Choroid plexus epithelial cell (primary cell): Measurements from ENCODE around the gene NINJ2.
A peak's percentile ranks its signal among the peaks of the same experiment; 100 is the strongest.

Experiments
- DNase-seq: peaks from one replicate; pipeline ENCODE4 v3.0.0-alpha.2; 2010; ENCODE audit warnings: low read depth
- H3K4me3 ChIP-seq: 2 replicates; pipeline ENCODE4 v1.5.1; 2011; ENCODE audit warnings: low read depth, mild to moderate bottlenecking, control low read depth, low read length, moderate library complexity
- CTCF ChIP-seq: conservative IDR thresholded peaks from 2 replicates; pipeline ENCODE4 v1.5.1; 2011; ENCODE audit warnings: low read depth, mild to moderate bottlenecking, control low read depth, inconsistent platforms, low read length, moderate library complexity

NINJ2 gene

DNA sequence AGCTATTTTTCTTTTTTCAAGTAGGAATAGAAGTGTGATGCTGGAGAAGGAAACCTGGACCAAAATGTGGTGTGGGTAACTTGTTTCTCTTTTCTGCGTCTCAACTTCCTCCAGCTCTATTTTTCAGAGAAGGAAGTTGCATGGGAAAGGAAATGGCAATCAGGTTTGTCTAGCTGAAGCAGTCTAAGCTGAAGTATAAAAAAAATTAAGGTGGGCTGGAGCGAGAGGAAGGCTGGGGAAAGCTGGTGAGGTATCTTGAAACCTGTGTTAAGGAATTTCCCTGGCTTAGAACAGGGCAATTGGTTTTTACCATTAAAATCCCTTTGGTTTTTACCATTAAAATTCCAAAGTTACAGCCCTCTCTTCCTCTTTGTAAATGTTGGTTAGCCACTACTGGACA lies 34.2 kb upstream of the NINJ2 start:
- H3K4me3 ChIP-seq: no peak overlapping the region
- no peak for DNase-seq
- no peak for TF ChIP-seq CTCF

GRCh38 chr12:694734-695503 lies 31.7 kb upstream of the NINJ2 start:
- no peak for TF ChIP-seq CTCF
- H3K4me3 ChIP-seq: no peak overlapping the region
- peak; percentile 80 for DNase-seq

DNA sequence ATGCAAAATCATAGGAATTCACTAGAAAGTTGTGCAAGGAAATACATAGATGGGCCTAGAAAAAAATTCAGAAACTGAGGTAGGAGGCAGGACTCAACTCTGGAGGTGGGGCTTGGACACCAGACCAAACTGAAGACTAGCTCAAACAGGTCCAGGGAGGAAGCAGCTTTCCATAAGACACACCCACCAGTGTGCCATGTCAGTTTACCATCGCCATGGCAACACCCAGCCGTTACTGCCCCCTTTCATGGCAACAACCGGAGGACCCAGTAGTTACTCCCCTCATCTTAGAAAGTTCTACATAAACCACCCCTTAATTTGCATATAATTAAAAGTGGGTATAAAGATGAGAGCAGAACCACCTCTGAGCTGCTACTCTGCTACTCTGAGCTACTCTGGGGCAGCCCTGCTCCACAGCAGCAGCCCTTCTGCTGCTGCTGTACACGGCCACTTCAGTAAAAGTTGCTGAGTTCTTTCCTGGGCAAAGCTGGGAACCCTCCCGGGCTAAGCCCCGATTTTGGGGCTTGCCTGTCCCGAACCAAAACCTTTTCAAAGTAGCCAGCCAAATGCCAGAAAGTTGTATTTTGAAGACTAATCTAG lies 30.8 kb upstream of the NINJ2 start:
- TF ChIP-seq CTCF: no peak
- no peak overlapping the region for H3K4me3 ChIP-seq
- DNase-seq: no peak

DNA sequence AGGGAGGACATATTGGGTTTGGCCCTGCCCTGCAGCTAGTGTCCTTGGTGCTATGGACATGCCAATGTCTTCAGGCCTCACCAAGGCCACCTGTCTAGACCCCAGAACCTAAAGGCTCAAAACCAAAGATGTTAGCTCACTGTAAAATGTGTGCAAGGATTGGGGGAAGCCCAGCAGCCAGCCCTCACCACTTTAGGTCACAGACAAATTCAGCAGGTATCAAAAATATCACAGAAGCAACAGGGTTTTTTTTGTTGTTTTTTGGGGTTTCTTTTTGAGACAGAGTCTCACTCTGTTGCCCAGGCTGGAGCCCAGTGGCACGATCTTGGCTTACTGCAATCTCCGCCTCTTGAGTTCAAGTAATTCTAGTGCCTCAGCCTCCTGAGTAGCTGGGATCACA lies 29.0 kb upstream of the NINJ2 start:
- TF ChIP-seq CTCF: no peak
- no peak for DNase-seq
- H3K4me3 ChIP-seq: no peak overlapping the region

DNA sequence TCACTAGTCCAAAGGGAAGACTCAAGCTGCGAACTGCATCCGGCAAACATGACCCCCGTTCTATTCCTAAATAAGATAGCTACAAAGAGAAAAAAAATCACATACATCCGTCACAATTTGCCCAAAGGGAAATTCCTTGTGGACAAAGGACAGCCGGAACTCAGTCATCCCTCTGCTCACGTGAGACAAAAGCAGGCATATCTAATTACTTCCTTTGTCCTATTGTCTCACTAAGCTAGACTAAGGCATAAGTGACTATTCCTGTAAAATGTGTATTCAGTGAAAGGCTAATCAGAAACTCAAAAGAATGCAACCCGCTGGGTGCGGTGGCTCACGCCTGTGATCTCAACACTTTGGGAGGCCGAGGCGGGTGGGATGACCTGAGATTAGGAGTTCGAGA lies 27.2 kb upstream of the NINJ2 start:
- DNase-seq: no peak
- no peak overlapping the region for H3K4me3 ChIP-seq
- no peak for TF ChIP-seq CTCF

GRCh38 chr12:685388-685787 lies 22.1 kb upstream of the NINJ2 start:
- TF ChIP-seq CTCF: no peak
- no peak overlapping the region for H3K4me3 ChIP-seq
- peak; percentile 95 for DNase-seq

- DNase-seq: no peak
- no peak overlapping the region for H3K4me3 ChIP-seq
- no peak for TF ChIP-seq CTCF
Measured at GRCh38 chr12:684416-684815, 21.2 kb upstream of the NINJ2 start.
